H1 (cell line): ENCODE measurements around the gene UBE2E2. TPM values are rescaled to one million over a fixed set of nuclear protein-coding genes. Genes with fewer than 3 reads are reported as not detected.

Experiments used
- CHD7 ChIP-seq: fragments of 300-600 bp; sonication (generic); IDR thresholded peaks from 2 replicates; pipeline ENCODE4 v1.7.1; 2012; ENCODE audit warnings: low read length, moderate library complexity, mild to moderate bottlenecking, inconsistent platforms; ENCODE audit not compliant: insufficient replicate concordance
- GTF2F1 ChIP-seq: IDR thresholded peaks from 2 replicates; pipeline ENCODE4 v1.6.1; 2012; ENCODE audit warnings: low read depth, low read length, improper control_type of control experiment, borderline replicate concordance
- RFX5 ChIP-seq: IDR thresholded peaks from 2 replicates; pipeline ENCODE4 v1.6.1; 2011; ENCODE audit warnings: low read depth, low read length, improper control_type of control experiment, borderline replicate concordance
- SP2 ChIP-seq: IDR thresholded peaks from 2 replicates; pipeline ENCODE4 v1.6.1; 2012; ENCODE audit warnings: mild to moderate bottlenecking, low read length, inconsistent platforms
- polyA plus RNA-seq, 7 experiments: library from polyadenylated mRNA; depleted of rRNA in 3 of 7; stranded (reverse) in 5 of 7; unstranded in 2 of 7; fragments of >200 nt in 5 of 7; fragments of 200-250 nt in 2 of 7; gene quantifications; 1 replicate in 5 of 7; 2 replicates in 1 of 7; 4 replicates in 1 of 7; pipeline versions ENCODE4 v1.2.1 to v1.2.3, GENCODE V29; 2011 to 2013; ENCODE audit warnings: missing spikeins in 2 of 7, mixed read lengths in 2 of 7
- total RNA-seq: library from RNA; stranded (reverse); fragmentation: NEBNext Ultra II Directional; extraction: Animal tissue kit (Norgen Biotek cat#: 25700); gene quantifications from 2 replicates; pipeline ENCODE4 v1.2.1, GENCODE V29; 2021

UBE2E2 gene
- total and polyA plus RNA-seq, 2 of the 8 experiments (the other 6 are each of a cell fraction or from before 2014, with no cell fraction given) = 57.6 to 70.6 TPM

- TF ChIP-seq RFX5 (no peak), CHD7 (no peak), SP2 (no peak), GTF2F1 (no peak)
Measured at GRCh38 chr3:23390989-23391553, 187.9 kb downstream of the UBE2E2 start (continued).
